H9 (cell line): ENCODE results near the gene RPUSD3. TPM values are rescaled to one million over a fixed set of nuclear protein-coding genes. Genes with fewer than 3 reads are reported as not detected.

Experiments used
- DNase-seq: peaks from one replicate; pipeline ENCODE4 v3.0.0-alpha.2; 2017
- H2AFZ ChIP-seq: one replicate; pipeline ENCODE4 v1.6.1; 2013; ENCODE audit warnings: mild to moderate bottlenecking, low read length, control low read depth, moderate library complexity
- H2AK5ac ChIP-seq: 2 replicates; pipeline ENCODE4 v1.6.1; 2013; ENCODE audit warnings: low read length, control low read depth, mixed read lengths; ENCODE audit not compliant: insufficient read length
- H2BK120ac ChIP-seq: one replicate; pipeline ENCODE4 v1.6.1; 2013; ENCODE audit warnings: low read depth, mild to moderate bottlenecking, low read length, control low read depth, inconsistent platforms; ENCODE audit not compliant: poor library complexity, severe bottlenecking
- H2BK12ac ChIP-seq: 2 replicates; pipeline ENCODE4 v1.6.1; 2013; ENCODE audit warnings: low read length, control low read depth, mixed read lengths, low read depth; ENCODE audit not compliant: insufficient read length
- H2BK15ac ChIP-seq: 2 replicates; pipeline ENCODE4 v1.6.1; 2013; ENCODE audit warnings: low read depth, low read length, control low read depth
- H2BK20ac ChIP-seq: one replicate; pipeline ENCODE4 v1.6.1; 2013; ENCODE audit warnings: low read depth, mild to moderate bottlenecking, low read length, control low read depth, inconsistent platforms; ENCODE audit not compliant: poor library complexity, severe bottlenecking
- H2BK5ac ChIP-seq: 2 replicates; pipeline ENCODE4 v1.6.1; 2013; ENCODE audit warnings: low read length, control low read depth, mixed read lengths; ENCODE audit not compliant: insufficient read length
- H3K14ac ChIP-seq: 2 replicates; pipeline ENCODE4 v1.6.1; 2013; ENCODE audit warnings: low read length, control low read depth; ENCODE audit not compliant: insufficient read depth
- H3K18ac ChIP-seq: 2 replicates; pipeline ENCODE4 v1.6.1; 2013; ENCODE audit warnings: low read depth, mild to moderate bottlenecking, mixed read lengths, low read length, control low read depth; ENCODE audit not compliant: insufficient read length
- H3K23ac ChIP-seq: 2 replicates; pipeline ENCODE4 v1.6.1; 2013; ENCODE audit warnings: low read length, control low read depth, mixed read lengths, low read depth; ENCODE audit not compliant: insufficient read length
- H3K23me2 ChIP-seq: 2 replicates; pipeline ENCODE4 v1.6.1; 2013; ENCODE audit warnings: low read depth, mild to moderate bottlenecking, mixed read lengths, low read length, control low read depth; ENCODE audit not compliant: insufficient read length, poor library complexity, severe bottlenecking
- H3K27ac ChIP-seq: 2 replicates; pipeline ENCODE4 v1.5.1; 2013; ENCODE audit warnings: low read length, control low read depth, mixed read lengths, low read depth; ENCODE audit not compliant: insufficient read length
- H3K27me3 ChIP-seq: 2 replicates; pipeline ENCODE4 v1.6.1; 2013; ENCODE audit warnings: low read length, control low read depth, inconsistent platforms; ENCODE audit not compliant: insufficient read depth
- H3K4ac ChIP-seq: 2 replicates; pipeline ENCODE4 v1.6.1; 2013; ENCODE audit warnings: low read depth, mild to moderate bottlenecking, control low read depth, inconsistent platforms, low read length, moderate library complexity
- H3K4me1 ChIP-seq: 2 replicates; pipeline ENCODE4 v1.6.1; 2013; ENCODE audit warnings: low read length, control low read depth, inconsistent platforms; ENCODE audit not compliant: insufficient read depth
- H3K4me2 ChIP-seq: 2 replicates; pipeline ENCODE4 v1.6.1; 2013; ENCODE audit warnings: low read length, control low read depth, mixed read lengths; ENCODE audit not compliant: insufficient read length, insufficient read depth
- H3K56ac ChIP-seq: 2 replicates; pipeline ENCODE4 v1.6.1; 2013; ENCODE audit warnings: low read depth, mild to moderate bottlenecking, mixed read lengths, low read length, control low read depth; ENCODE audit not compliant: insufficient read length
- H3K79me1 ChIP-seq: 2 replicates; pipeline ENCODE4 v1.6.1; 2013; ENCODE audit warnings: low read depth, mild to moderate bottlenecking, moderate library complexity, low read length, control low read depth, inconsistent platforms; ENCODE audit not compliant: insufficient read depth, poor library complexity, severe bottlenecking
- H3K79me2 ChIP-seq: 2 replicates; pipeline ENCODE4 v1.6.1; 2013; ENCODE audit warnings: low read length, control low read depth, inconsistent platforms; ENCODE audit not compliant: insufficient read depth
- H3K9ac ChIP-seq: 2 replicates; pipeline ENCODE4 v1.6.1; 2013; ENCODE audit warnings: low read length, control low read depth, mixed read lengths; ENCODE audit not compliant: insufficient read length; ENCODE audit errors: extremely low read depth
- H3K9me3 ChIP-seq: one replicate; pipeline ENCODE4 v1.6.1; 2013; ENCODE audit warnings: low read depth, low read length, inconsistent platforms; ENCODE audit not compliant: control insufficient read depth
- H3T11ph ChIP-seq: one replicate; pipeline ENCODE4 v1.6.1; 2013; ENCODE audit warnings: mild to moderate bottlenecking, low read length, control low read depth, inconsistent platforms
- H4K20me1 ChIP-seq: one replicate; pipeline ENCODE4 v1.6.1; 2013; ENCODE audit not compliant: control insufficient read depth, insufficient read length, insufficient read depth
- H4K5ac ChIP-seq: 2 replicates; pipeline ENCODE4 v1.6.1; 2013; ENCODE audit warnings: low read depth, mild to moderate bottlenecking, mixed read lengths, low read length, control low read depth; ENCODE audit not compliant: insufficient read length
- H4K8ac ChIP-seq: replicated peaks from 2 replicates; pipeline ENCODE4 v1.6.1; 2013; ENCODE audit warnings: low read length, control low read depth, mixed read lengths, low read depth; ENCODE audit not compliant: insufficient read length
- H4K91ac ChIP-seq: 2 replicates; pipeline ENCODE4 v1.6.1; 2013; ENCODE audit warnings: low read depth, mild to moderate bottlenecking, moderate library complexity, mixed read lengths, low read length, control low read depth; ENCODE audit not compliant: insufficient read length
- H3K27ac Mint-ChIP-seq, 3 experiments: 2 replicates in 2 of 3; 3 replicates in 1 of 3; pipeline ENCODE4 v1.8.0; 2020 to 2021; ENCODE audit warnings: mixed read lengths in 3 of 3, mild to moderate bottlenecking in 1 of 3, moderate library complexity in 1 of 3
- H3K27me3 Mint-ChIP-seq: 2 replicates; pipeline ENCODE4 v1.8.0; 2021; ENCODE audit warnings: low read depth, mild to moderate bottlenecking, moderate library complexity, mixed read lengths
- H3K36me3 Mint-ChIP-seq, 3 experiments: 2 replicates in 2 of 3; 3 replicates in 1 of 3; pipeline ENCODE4 v1.8.0; 2020 to 2021; ENCODE audit warnings: low read depth in 3 of 3, mixed read lengths in 3 of 3; ENCODE audit not compliant: insufficient read depth in 1 of 3
- H3K4me1 Mint-ChIP-seq, 2 experiments: 2 replicates each; pipeline ENCODE4 v1.8.0; 2020; ENCODE audit warnings: mixed read lengths in 2 of 2
- H3K4me3 Mint-ChIP-seq, 2 experiments: 2 replicates in 1 of 2; 3 replicates in 1 of 2; pipeline ENCODE4 v1.8.0; 2020 to 2021; ENCODE audit warnings: mild to moderate bottlenecking in 2 of 2, mixed read lengths in 2 of 2, moderate library complexity in 1 of 2
- H3K9me3 Mint-ChIP-seq, 2 experiments: 2 replicates in 1 of 2; 3 replicates in 1 of 2; pipeline ENCODE4 v1.8.0; 2020; ENCODE audit warnings: mild to moderate bottlenecking in 2 of 2, mixed read lengths in 2 of 2, moderate library complexity in 1 of 2
- CTCF ChIP-seq: fragments of 200-600 bp; sonication (generic); conservative IDR thresholded peaks from 3 replicates; pipeline ENCODE4 v1.8.0; 2021; ENCODE audit warnings: antibody characterized with exemption, mild to moderate bottlenecking
- WGBS: extraction: QIAGEN DNeasy Blood & Tissue Kit; methylation state at CpG from one replicate; pipeline ENCODE4 v1.1.7; 2013; ENCODE audit warnings: missing lambda C conversion rate, low lambda C conversion rate, mixed read lengths; ENCODE audit not compliant: insufficient read length; ENCODE audit errors: extremely low coverage; 5-methylcytosine and 5-hydroxymethylcytosine counted together
- total RNA-seq: library from RNA; stranded (reverse); gene quantifications from 2 replicates; pipeline ENCODE4 v1.2.1, GENCODE V29; 2021

RPUSD3 gene
- total RNA-seq, 1 experiment from 2014 or later: 59.5 TPM

DNA sequence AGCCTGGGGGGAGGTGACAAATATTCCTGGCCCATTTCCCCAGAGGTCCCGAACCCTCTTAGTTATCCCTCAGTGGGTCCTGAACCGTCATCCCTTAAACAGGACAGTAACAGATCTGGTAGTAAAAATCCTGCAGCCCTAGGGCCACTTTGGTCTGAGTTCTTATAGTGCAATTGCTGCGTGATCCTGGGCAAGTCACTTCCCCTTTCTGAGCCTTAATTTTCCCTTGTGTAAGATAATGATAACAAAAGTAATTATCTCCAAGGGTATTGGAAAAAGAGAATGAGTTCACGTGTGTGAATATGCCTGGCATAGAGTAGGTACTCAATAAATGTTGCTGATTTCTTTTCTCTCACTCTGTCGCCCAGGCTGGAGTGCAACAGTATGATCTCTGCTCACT is 43.7 kb upstream of the RPUSD3 start:
- no peak overlapping the region for H2BK12ac ChIP-seq
- H4K8ac ChIP-seq: no peak overlapping the region
- H3K27ac ChIP-seq: no peak overlapping the region
- TF ChIP-seq CTCF: no peak
- H2AFZ ChIP-seq: no peak overlapping the region
- WGBS: no CpG with 5 or more reads among the region's 5 CpGs
- no peak overlapping the region for H2BK120ac ChIP-seq
- no peaks in the 10 kb centered on the region for H3K4me1 ChIP-seq
- no peaks in the 10 kb centered on the region for H3K23me2 ChIP-seq
- no peak overlapping the region for H3K4me2 ChIP-seq
- no peak overlapping the region for H3K9ac ChIP-seq
- H4K91ac ChIP-seq: no peak overlapping the region
- no peaks in the 10 kb centered on the region for H3K9me3 ChIP-seq
- Mint-ChIP-seq H3K4me1 (peaks cover 6 to 14% of the 10 kb centered on the region in 2 experiments), H3K27ac (no peak overlapping the region), H3K9me3 (no peaks in the 10 kb centered on the region), H3K36me3 (peaks cover 4 to 9% (median 8%) of the 10 kb centered on the region in 3 experiments), H3K4me3 (no peak overlapping the region), H3K27me3 (no peaks in the 10 kb centered on the region; the same call in 1 of the 2 replicates)
- no peak overlapping the region for H3T11ph ChIP-seq
- H3K56ac ChIP-seq: no peak overlapping the region
- peaks cover 3% of the 10 kb centered on the region for H3K79me1 ChIP-seq
- H3K27me3 ChIP-seq: no peaks in the 10 kb centered on the region; the same call in 1 of the 2 replicates
- no peak overlapping the region for H3K14ac ChIP-seq
- H3K79me2 ChIP-seq: peaks cover 6% of the 10 kb centered on the region; the same call in 1 of the 2 replicates
- H2BK5ac ChIP-seq: no peak overlapping the region
- H3K4ac ChIP-seq: no peak overlapping the region
- H4K5ac ChIP-seq: no peak overlapping the region
- no peaks in the 10 kb centered on the region for H4K20me1 ChIP-seq
- H3K18ac ChIP-seq: no peak overlapping the region
- H2BK15ac ChIP-seq: no peak overlapping the region
- H3K23ac ChIP-seq: no peak overlapping the region
- no peak overlapping the region for H2AK5ac ChIP-seq
- no peak overlapping the region for H2BK20ac ChIP-seq
- no peak for DNase-seq
